Heart left ventricle (tissue), 13 donors: ENCODE results near the gene SLC22A23.

Source experiments
- CTCF ChIP-seq, 12 donors: fragments of 200-600 bp; sonication (generic) in 4 of 12; IDR thresholded peaks; one replicate each; pipeline versions ENCODE4 v1.5.0 to v1.8.0; 2018 to 2022; ENCODE audit warnings: antibody characterized with exemption in 12 of 12, mild to moderate bottlenecking in 5 of 12
- POLR2A ChIP-seq, 2 donors: fragments of 450-650 bp; IDR thresholded peaks; one replicate each; pipeline ENCODE4 v1.6.1; 2017; ENCODE audit warnings: antibody characterized with exemption in 2 of 2, mild to moderate bottlenecking in 2 of 2, moderate library complexity in 2 of 2
- donor health status: ischemic (EF 13 %, LVEDD 7.1; RV severe dilation, severe dysfunction).
- donor health status: DM: no; HTN: yes; CAD: no.
- donor health status: DM: no; HTN: no; CAD: no.
- donor health status: ischemic (EF 25% LVEDD 6.9; RV normal size, moderate dysfunction).
- donor health status: ischemic (EF 25% LVEDD 5.7; RV mildly dilated, moderate dysfunction).
- donor health status: ischemic (EF 35%, LVEDD 5.7; RV mildly dilated, moderate dysfunction).
- donor health status: nonischemic (EF 11% LVEDD 7.7; RV severe dilation, severe dysfunction).
- donor health status: DM: yes; HTN: yes; CAD: no.
- donor health status: PGD.
- donor health status: ischemic (EF 29% LVEDD 5.4; RV normal size, mild dysfunction).
- donor health status: nonischemic (EF 23%, LVEDD 6.1; RV moderate dilation, normal function).

- TF ChIP-seq POLR2A (IDR thresholded peaks at IDR 0.05): no peak
- TF ChIP-seq CTCF (IDR thresholded peaks at IDR 0.05): no peak
Observed at GRCh38 chr6:3428700-3429099, 28.1 kb downstream of the SLC22A23 start.
